22Rv1 (cell line): ENCODE data around the gene C2CD2.

Source experiments
- CTCF ChIP-seq: fragments of 450-650 bp; IDR thresholded peaks from 2 replicates; pipeline ENCODE4 v1.5.1; 2017; ENCODE audit warnings: mild to moderate bottlenecking
- ZFX ChIP-seq: fragments of 450-650 bp; IDR thresholded peaks from 2 replicates; pipeline ENCODE4 v1.6.1; 2017; ENCODE audit warnings: antibody characterized with exemption, borderline replicate concordance

DNA sequence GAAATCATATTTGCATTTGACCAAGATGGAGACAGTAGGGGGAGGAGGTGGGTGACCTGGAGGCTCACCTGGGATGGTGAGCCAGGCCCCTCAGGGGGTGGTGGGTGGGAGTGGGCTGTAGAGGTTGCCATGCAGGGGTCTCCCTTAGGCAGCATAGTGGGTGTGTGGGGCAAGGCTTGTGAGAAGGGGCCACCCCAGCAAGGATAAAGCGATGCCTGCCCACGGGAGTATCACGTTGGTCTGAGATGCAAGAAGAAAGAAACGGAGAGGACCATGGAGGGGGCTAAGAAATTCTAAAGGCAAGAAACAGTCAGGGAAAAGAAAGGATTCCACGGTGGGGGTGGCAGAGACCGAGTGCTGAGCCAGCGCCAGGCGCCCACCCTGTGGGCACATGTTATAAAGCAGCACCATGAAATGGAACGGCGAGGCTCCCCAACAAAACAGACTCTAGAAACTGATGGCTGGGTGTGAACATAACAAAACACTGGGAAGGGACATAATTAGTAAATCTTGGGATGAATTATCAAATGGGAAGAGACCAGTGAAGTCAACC, 11.7 kb upstream of the C2CD2 start:
- TF ChIP-seq CTCF (no peak), ZFX (no peak)
